HepG2 (cell line): ENCODE data around the gene SMARCB1. TPM values are rescaled to one million over a fixed set of nuclear protein-coding genes. Genes with fewer than 3 reads are reported as not detected.

Experiments
- ATAC-seq: fragments of 200-7000 bp; cut with Tn5 transposase; 3 replicates; pipeline ENCODE4 v1.9.1; 2020; ENCODE audit warnings: mild to moderate bottlenecking, moderate library complexity
- BruUV-seq: library from RNA; stranded (reverse); fragments of 400-500 nt; replicated peaks from 2 replicates; lab custom pipeline; 2021; lab: Mats Ljungman, UMichigan
- CTCF ChIA-PET: fragments of 300-600 bp; formaldehyde crosslinking; extraction: SDS; loops from one replicate; lab custom pipeline; 2021; ENCODE audit warnings: low total read pairs, inconsistent platforms, low intra/inter-chr PET ratio; lab: Yijun Ruan, JAX
- POLR2A ChIA-PET: fragments of 350-600 bp; sonication (Branson Sonifier 250); formaldehyde crosslinking; loops from one replicate; lab custom pipeline; 2020; ENCODE audit warnings: antibody characterized with exemption, inconsistent platforms; lab: Yijun Ruan, JAX
- DNase-seq: peaks from one replicate; pipeline ENCODE4 v3.0.0-alpha.2; 2015; ENCODE audit warnings: low spot score
- FAIRE-seq: peaks from 3 replicates; lab custom pipeline; 2011; peaks lifted over from hg19 to GRCh38; lab: Jason Lieb, UNC
- H2AFZ ChIP-seq: one replicate; pipeline ENCODE4 v1.6.1; 2011; ENCODE audit warnings: low read length, inconsistent platforms
- H3K27ac ChIP-seq: fragments of 300-600 bp; 3 replicates; pipeline ENCODE4 v1.8.0; 2011; ENCODE audit warnings: mixed run types, mild to moderate bottlenecking, mixed read lengths, low read length, inconsistent platforms; ENCODE audit not compliant: insufficient read depth; ENCODE audit errors: extremely low read length
- H3K27me3 ChIP-seq, 2 experiments: fragments of 200-600 bp in 1 of 2; 2 replicates in 1 of 2; 3 replicates in 1 of 2; pipeline versions ENCODE4 v1.6.0 to v1.8.0; 2011; ENCODE audit warnings: low read length in 2 of 2, mild to moderate bottlenecking in 2 of 2, moderate library complexity in 2 of 2, inconsistent platforms in 1 of 2; ENCODE audit not compliant: insufficient read depth in 2 of 2, control insufficient read depth in 1 of 2
- H3K36me3 ChIP-seq, 2 experiments: fragments of 200-600 bp in 1 of 2; replicated peaks in 1 of 2; 2 replicates in 1 of 2; 3 replicates in 1 of 2; pipeline versions ENCODE4 v1.5.1 to v1.8.0; 2011; ENCODE audit warnings: low read length in 2 of 2, inconsistent platforms in 1 of 2; ENCODE audit not compliant: insufficient read depth in 2 of 2, control insufficient read depth in 1 of 2
- H3K4me1 ChIP-seq: 2 replicates; pipeline ENCODE4 v1.5.1; 2012; ENCODE audit warnings: low read length, inconsistent platforms; ENCODE audit not compliant: insufficient read depth
- H3K4me2 ChIP-seq: 2 replicates; pipeline ENCODE4 v1.6.0; 2011; ENCODE audit warnings: low read depth, low read length, inconsistent platforms
- H3K4me3 ChIP-seq, 3 experiments: fragments of 200-600 bp in 1 of 3; sonication (generic), shearing (Covaris generic) in 1 of 3; replicated peaks in 1 of 3; 2 replicates each; pipeline ENCODE4 v1.5.1; 2011 to 2016; ENCODE audit warnings: low read length in 3 of 3, inconsistent platforms in 2 of 3, low read depth in 2 of 3, mild to moderate bottlenecking in 2 of 3, control low read depth in 1 of 3, mixed read lengths in 1 of 3; ENCODE audit not compliant: insufficient read depth in 1 of 3
- H3K79me2 ChIP-seq: one replicate; pipeline ENCODE4 v1.6.1; 2011; ENCODE audit warnings: low read length, inconsistent platforms; ENCODE audit not compliant: insufficient read depth
- H3K9ac ChIP-seq: 2 replicates; pipeline ENCODE4 v1.6.0; 2011; ENCODE audit warnings: mild to moderate bottlenecking, low read depth, low read length, inconsistent platforms; ENCODE audit not compliant: insufficient read depth
- H3K9me3 ChIP-seq: 2 replicates; pipeline ENCODE4 v1.5.1; 2012; ENCODE audit warnings: mild to moderate bottlenecking, low read length
- H4K20me1 ChIP-seq: 2 replicates; pipeline ENCODE4 v1.6.0; 2011; ENCODE audit warnings: inconsistent platforms, mild to moderate bottlenecking, low read length, moderate library complexity; ENCODE audit not compliant: insufficient read depth
- ASH2L ChIP-seq: fragments of 300-600, 200-600 bp; sonication (generic); IDR thresholded peaks from 2 replicates; pipeline ENCODE4 v1.7.0; 2017; ENCODE audit warnings: low read depth, mild to moderate bottlenecking, moderate library complexity, mixed read lengths, low read length; ENCODE audit not compliant: insufficient read length
- BRCA1 ChIP-seq: sonication (generic); formaldehyde crosslinking; IDR thresholded peaks from 2 replicates; pipeline ENCODE4 v1.4.0; 2020; ENCODE audit warnings: missing genetic modification reagents
- CBX1 ChIP-seq: IDR thresholded peaks from one replicate; pipeline ENCODE4 v1.6.1; 2016; ENCODE audit warnings: antibody characterized with exemption, low read depth
- HES4 ChIP-seq: sonication (generic); formaldehyde crosslinking; IDR thresholded peaks from 2 replicates; pipeline ENCODE4 v1.9.0; 2021; ENCODE audit warnings: mild to moderate bottlenecking, missing genetic modification reagents, borderline replicate concordance
- KMT2B ChIP-seq: IDR thresholded peaks from 2 replicates; pipeline ENCODE4 v1.6.1; 2016; ENCODE audit warnings: missing genetic modification reagents, missing compliant biosample characterization
- MIER3 ChIP-seq: IDR thresholded peaks from 2 replicates; pipeline ENCODE4 v1.6.1; 2016; ENCODE audit warnings: missing compliant biosample characterization, borderline replicate concordance
- NCOA1 ChIP-seq: sonication (generic); formaldehyde crosslinking; IDR thresholded peaks from 2 replicates; pipeline ENCODE4 v1.9.0; 2021; ENCODE audit warnings: missing genetic modification reagents
- POLR2AphosphoS5 ChIP-seq: IDR thresholded peaks from 2 replicates; pipeline ENCODE4 v1.6.1; 2012; ENCODE audit warnings: low read depth, low read length
- SP2 ChIP-seq: sonication (generic); formaldehyde crosslinking; IDR thresholded peaks from 2 replicates; pipeline ENCODE4 v1.5.1; 2020; ENCODE audit warnings: mild to moderate bottlenecking, missing genetic modification reagents
- ZFY ChIP-seq: sonication (generic); formaldehyde crosslinking; IDR thresholded peaks from 2 replicates; pipeline ENCODE4 v1.4.0; 2020; ENCODE audit warnings: missing genetic modification reagents
- ZNF225 ChIP-seq: sonication (generic); formaldehyde crosslinking; IDR thresholded peaks from 2 replicates; pipeline ENCODE4 v1.4.0; 2020; ENCODE audit warnings: mild to moderate bottlenecking, missing genetic modification reagents
- ZNF614 ChIP-seq: IDR thresholded peaks from 2 replicates; pipeline ENCODE4 v1.6.1; 2018; ENCODE audit warnings: missing biosample characterization, missing genetic modification reagents, inconsistent platforms, borderline replicate concordance
- ZNF713 ChIP-seq: sonication (generic); formaldehyde crosslinking; IDR thresholded peaks from 2 replicates; pipeline ENCODE4 v1.4.0; 2020; ENCODE audit warnings: mild to moderate bottlenecking, missing genetic modification reagents
- WGBS: methylation state at CpG from one replicate; pipeline ENCODE4 v1.1.6; 2017; ENCODE audit warnings: low lambda C conversion rate; 5-methylcytosine and 5-hydroxymethylcytosine counted together
- in situ Hi-C: cut with HindIII; loops from 2 replicates; pipeline ENCODE4 v1.10.0; 2017; ENCODE audit warnings: low pct_unique_long_range_greater_than_20kb; ENCODE audit not compliant: extremely low pct_ligation_motif_present
- intact Hi-C: fragments of 100-400 bp; cut with micrococcal nuclease; formaldehyde crosslinking; loops from one replicate; pipeline ENCODE4 v1.10.0; 2022; ENCODE audit not compliant: unreplicated experiment
- polyA plus RNA-seq, 8 experiments: library from polyadenylated mRNA; depleted of rRNA in 3 of 8; stranded (reverse) in 7 of 8; unstranded in 1 of 8; fragments of >200 nt; fragmentation: Illumina TruSeq in 4 of 8; extraction: Trizol in 4 of 8; gene quantifications; 2 replicates each; pipeline versions ENCODE4 v1.2.1 to v1.2.3, GENCODE V29; 2011 to 2016; ENCODE audit warnings: low read depth in 4 of 8, missing spikeins in 1 of 8, mixed read lengths in 1 of 8; ENCODE audit not compliant: insufficient read depth in 1 of 8
- total RNA-seq, 5 experiments: library from RNA; depleted of rRNA; stranded (reverse); fragments of >200 nt; fragmentation: Illumina TruSeq; extraction: Trizol; gene quantifications; 2 replicates each; pipeline ENCODE4 v1.2.3, GENCODE V29; 2016; ENCODE audit warnings: low read depth in 1 of 5
- TF ChIP-seq, protein P1 (sequence below): sonication (generic); formaldehyde crosslinking; IDR thresholded peaks from 2 replicates; pipeline ENCODE4 v1.8.1; 2023; ENCODE audit warnings: mild to moderate bottlenecking, missing genetic modification reagents
- TF ChIP-seq, protein P2 (sequence below): sonication (generic); formaldehyde crosslinking; IDR thresholded peaks from 2 replicates; pipeline ENCODE4 v1.9.0; 2021; ENCODE audit warnings: missing genetic modification reagents, borderline replicate concordance
- TF ChIP-seq, protein P3 (sequence below): sonication (generic); formaldehyde crosslinking; IDR thresholded peaks from 2 replicates; pipeline ENCODE4 v1.8.1; 2023; ENCODE audit warnings: missing genetic modification reagents, mild to moderate bottlenecking, borderline replicate concordance
- TF ChIP-seq, protein P4 (sequence below): sonication (generic); formaldehyde crosslinking; IDR thresholded peaks from 2 replicates; pipeline ENCODE4 v1.4.0; 2020; ENCODE audit warnings: mild to moderate bottlenecking, missing genetic modification reagents

Gene SMARCB1
- total and polyA plus RNA-seq, 2 of the 13 experiments (the other 11 are each of a cell fraction or from before 2014, with no cell fraction given), result 74.0 to 166 TPM

DNA sequence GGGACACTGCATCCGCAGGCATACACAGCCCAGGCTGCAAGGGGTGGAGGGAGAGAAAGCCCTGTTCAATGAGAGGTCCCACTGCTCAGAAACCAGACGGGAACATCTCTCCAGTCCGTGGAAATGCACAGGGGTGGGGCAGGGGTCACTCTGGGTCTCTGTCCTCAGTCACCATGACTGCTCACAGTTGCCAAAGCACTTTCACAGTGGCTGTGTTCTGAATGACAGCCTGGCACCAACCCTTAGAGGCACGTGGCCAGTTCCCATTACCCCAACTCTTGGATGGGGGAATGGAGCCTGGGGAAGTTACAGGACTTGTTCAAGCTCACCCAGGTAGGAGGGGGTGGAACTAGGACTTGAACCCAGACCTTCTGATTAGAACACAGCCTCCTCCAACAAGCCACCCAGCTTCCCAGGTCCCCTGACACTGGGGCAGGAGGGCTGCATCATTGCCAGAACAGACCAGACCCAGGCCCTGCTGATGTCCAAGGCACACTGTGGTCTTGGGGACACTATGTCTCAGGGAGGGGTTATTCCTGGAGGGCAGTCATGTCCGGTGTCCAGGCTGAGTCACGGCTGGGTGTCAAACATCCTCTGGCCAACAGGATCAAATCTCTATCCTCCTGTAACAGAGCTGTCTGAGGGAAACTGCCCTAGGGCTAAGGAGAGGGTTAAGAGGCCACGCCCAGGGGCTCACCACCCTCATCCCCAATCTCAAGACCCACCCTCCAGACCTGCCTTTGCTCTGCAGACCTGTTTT, 44.1 kb upstream of the SMARCB1 start (continued):
- TF ChIP-seq ZNF225 (CRISPR knock-in tag) (no peak), ZFY (CRISPR knock-in tag) (no peak)
- TF ChIP-seq, protein P1, sequence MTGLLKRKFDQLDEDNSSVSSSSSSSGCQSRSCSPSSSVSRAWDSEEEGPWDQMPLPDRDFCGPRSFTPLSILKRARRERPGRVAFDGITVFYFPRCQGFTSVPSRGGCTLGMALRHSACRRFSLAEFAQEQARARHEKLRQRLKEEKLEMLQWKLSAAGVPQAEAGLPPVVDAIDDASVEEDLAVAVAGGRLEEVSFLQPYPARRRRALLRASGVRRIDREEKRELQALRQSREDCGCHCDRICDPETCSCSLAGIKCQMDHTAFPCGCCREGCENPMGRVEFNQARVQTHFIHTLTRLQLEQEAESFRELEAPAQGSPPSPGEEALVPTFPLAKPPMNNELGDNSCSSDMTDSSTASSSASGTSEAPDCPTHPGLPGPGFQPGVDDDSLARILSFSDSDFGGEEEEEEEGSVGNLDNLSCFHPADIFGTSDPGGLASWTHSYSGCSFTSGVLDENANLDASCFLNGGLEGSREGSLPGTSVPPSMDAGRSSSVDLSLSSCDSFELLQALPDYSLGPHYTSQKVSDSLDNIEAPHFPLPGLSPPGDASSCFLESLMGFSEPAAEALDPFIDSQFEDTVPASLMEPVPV (CRISPR knock-in tag), result no peak

DNA sequence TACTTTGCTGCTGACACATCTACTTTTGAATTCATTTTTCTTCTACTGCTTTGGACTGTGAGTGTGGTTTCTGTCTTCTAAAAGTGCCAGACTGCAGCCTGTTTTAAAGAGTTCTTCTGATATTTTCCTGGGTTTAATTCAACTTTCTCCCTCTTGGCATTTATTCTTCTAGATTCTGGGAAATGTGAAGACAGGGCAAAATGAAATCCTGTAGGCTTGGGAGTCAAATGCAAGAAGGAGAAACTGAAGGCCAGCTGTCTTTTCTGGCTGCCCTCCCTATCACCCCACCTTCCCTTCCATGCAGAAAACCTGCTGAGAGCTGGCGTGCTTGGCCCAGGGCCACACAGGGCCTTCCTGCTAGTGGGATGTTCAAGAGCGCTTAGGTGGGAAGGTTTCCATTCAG, 43.5 kb upstream of the SMARCB1 start:
- no peaks in the 10 kb centered on the region for H3K4me1 ChIP-seq
- no peak overlapping the region for H3K4me3 ChIP-seq
- H3K9me3 ChIP-seq, result no peaks in the 10 kb centered on the region
- ChIA-PET CTCF (no interaction called here), POLR2A (no interaction called here)
- H3K79me2 ChIP-seq, result peaks cover 1% of the 10 kb centered on the region
- 100% methylated on average over 2 of the region's 2 CpGs for WGBS
- no peak overlapping the region for H3K27ac ChIP-seq
- DNase-seq, result no peak
- BruUV-seq, result no TSS peak
- H3K27me3 ChIP-seq, result no peaks in the 10 kb centered on the region
- no peak for ATAC-seq
- H4K20me1 ChIP-seq, result no peaks in the 10 kb centered on the region
- in situ Hi-C loops, result no loop called here
- no peak overlapping the region for H2AFZ ChIP-seq
- peaks cover 11 to 28% of the 10 kb centered on the region in 2 experiments; a peak in 3 of 5 replicates for H3K36me3 ChIP-seq
- H3K9ac ChIP-seq, result no peak overlapping the region
- no peak for TF ChIP-seq NCOA1 (CRISPR knock-in tag)
- TF ChIP-seq, protein P2, sequence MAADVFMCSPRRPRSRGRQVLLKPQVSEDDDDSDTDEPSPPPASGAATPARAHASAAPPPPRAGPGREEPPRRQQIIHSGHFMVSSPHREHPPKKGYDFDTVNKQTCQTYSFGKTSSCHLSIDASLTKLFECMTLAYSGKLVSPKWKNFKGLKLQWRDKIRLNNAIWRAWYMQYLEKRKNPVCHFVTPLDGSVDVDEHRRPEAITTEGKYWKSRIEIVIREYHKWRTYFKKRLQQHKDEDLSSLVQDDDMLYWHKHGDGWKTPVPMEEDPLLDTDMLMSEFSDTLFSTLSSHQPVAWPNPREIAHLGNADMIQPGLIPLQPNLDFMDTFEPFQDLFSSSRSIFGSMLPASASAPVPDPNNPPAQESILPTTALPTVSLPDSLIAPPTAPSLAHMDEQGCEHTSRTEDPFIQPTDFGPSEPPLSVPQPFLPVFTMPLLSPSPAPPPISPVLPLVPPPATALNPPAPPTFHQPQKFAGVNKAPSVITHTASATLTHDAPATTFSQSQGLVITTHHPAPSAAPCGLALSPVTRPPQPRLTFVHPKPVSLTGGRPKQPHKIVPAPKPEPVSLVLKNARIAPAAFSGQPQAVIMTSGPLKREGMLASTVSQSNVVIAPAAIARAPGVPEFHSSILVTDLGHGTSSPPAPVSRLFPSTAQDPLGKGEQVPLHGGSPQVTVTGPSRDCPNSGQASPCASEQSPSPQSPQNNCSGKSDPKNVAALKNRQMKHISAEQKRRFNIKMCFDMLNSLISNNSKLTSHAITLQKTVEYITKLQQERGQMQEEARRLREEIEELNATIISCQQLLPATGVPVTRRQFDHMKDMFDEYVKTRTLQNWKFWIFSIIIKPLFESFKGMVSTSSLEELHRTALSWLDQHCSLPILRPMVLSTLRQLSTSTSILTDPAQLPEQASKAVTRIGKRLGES (CRISPR knock-in tag), result no peak
- no peak for TF ChIP-seq ZNF713 (CRISPR knock-in tag)
- no peak for TF ChIP-seq HES4
- TF ChIP-seq KMT2B (CRISPR knock-in tag), result no peak
- TF ChIP-seq CBX1, result no peak
- TF ChIP-seq ASH2L, result no peak
- TF ChIP-seq, protein P3, sequence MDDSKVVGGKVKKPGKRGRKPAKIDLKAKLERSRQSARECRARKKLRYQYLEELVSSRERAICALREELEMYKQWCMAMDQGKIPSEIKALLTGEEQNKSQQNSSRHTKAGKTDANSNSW, result no peak
- TF ChIP-seq, protein P4, sequence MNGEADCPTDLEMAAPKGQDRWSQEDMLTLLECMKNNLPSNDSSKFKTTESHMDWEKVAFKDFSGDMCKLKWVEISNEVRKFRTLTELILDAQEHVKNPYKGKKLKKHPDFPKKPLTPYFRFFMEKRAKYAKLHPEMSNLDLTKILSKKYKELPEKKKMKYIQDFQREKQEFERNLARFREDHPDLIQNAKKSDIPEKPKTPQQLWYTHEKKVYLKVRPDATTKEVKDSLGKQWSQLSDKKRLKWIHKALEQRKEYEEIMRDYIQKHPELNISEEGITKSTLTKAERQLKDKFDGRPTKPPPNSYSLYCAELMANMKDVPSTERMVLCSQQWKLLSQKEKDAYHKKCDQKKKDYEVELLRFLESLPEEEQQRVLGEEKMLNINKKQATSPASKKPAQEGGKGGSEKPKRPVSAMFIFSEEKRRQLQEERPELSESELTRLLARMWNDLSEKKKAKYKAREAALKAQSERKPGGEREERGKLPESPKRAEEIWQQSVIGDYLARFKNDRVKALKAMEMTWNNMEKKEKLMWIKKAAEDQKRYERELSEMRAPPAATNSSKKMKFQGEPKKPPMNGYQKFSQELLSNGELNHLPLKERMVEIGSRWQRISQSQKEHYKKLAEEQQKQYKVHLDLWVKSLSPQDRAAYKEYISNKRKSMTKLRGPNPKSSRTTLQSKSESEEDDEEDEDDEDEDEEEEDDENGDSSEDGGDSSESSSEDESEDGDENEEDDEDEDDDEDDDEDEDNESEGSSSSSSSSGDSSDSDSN (CRISPR knock-in tag), result no peak
- TF ChIP-seq ZNF614 (CRISPR knock-in tag), result no peak
- no peak for TF ChIP-seq POLR2AphosphoS5
- no peak for TF ChIP-seq SP2
- no peak for TF ChIP-seq MIER3 (CRISPR knock-in tag)
- no peak for TF ChIP-seq BRCA1 (CRISPR knock-in tag)
- intact Hi-C loops, result no loop called here
- H3K4me2 ChIP-seq, result no peak overlapping the region
- no peak for FAIRE-seq
